Stimulated activated naive CD8-positive, alpha-beta T cell treated with anti-CD3 and anti-CD28 coated beads, Interleukin-15, Interleukin-2, amounts not matched to agents 100 ng/mL and 50 ng/mL, for 24 hours (primary cell): Measurements from ENCODE around the gene RDM1.
"Not testable (repeated sequence)": the region's sequence is repeated elsewhere in the genome, so short reads cannot be mapped to it uniquely, and the experiment has no call there.

Source experiments
- H3K27ac Mint-ChIP-seq: one replicate; pipeline ENCODE4 v1.8.0; 2021; ENCODE audit warnings: mild to moderate bottlenecking, mixed read lengths
- H3K27me3 Mint-ChIP-seq: one replicate; pipeline ENCODE4 v1.8.0; 2021; ENCODE audit warnings: mixed read lengths
- H3K36me3 Mint-ChIP-seq: one replicate; pipeline ENCODE4 v1.8.0; 2021; ENCODE audit warnings: low read depth, mixed read lengths
- H3K4me1 Mint-ChIP-seq: one replicate; pipeline ENCODE4 v1.8.0; 2021; ENCODE audit warnings: low read depth, mixed read lengths
- H3K4me3 Mint-ChIP-seq: one replicate; pipeline ENCODE4 v1.8.0; 2021; ENCODE audit warnings: mild to moderate bottlenecking, mixed read lengths
- H3K9me3 Mint-ChIP-seq: one replicate; pipeline ENCODE4 v1.8.0; 2021; ENCODE audit warnings: mixed read lengths

RDM1 gene

GRCh38 chr17:35898283-35899070, 32.1 kb downstream of the RDM1 start:
- Mint-ChIP-seq H3K4me1 (peaks cover 86% of the 10 kb centered on the region), H3K27ac (peak overlapping the region; percentile 93), H3K27me3 (no peaks in the 10 kb centered on the region), H3K4me3 (peak overlapping the region; percentile 68), H3K36me3 (no peaks in the 10 kb centered on the region), H3K9me3 (no peaks in the 10 kb centered on the region)

DNA sequence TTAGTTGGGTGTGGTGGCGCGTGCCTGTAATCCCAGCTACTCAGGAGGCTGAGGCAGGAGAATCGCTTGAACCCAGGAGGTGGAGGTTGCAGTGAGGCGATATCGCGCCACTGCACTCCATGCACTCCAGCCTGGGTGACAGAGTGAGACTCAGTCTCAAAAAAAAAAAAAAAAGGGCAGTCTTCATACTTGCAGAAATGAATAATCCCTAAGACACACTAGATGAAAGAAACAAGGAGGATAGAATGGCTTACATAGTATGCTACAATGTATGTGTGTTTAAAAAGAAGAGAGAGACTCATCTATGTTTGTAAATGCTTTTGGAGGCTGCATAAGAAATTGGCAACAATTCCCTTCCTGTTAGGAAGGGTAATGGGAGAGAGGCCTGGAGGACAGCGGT, 32.8 kb downstream of the RDM1 start:
- H3K4me1 Mint-ChIP-seq, result peaks cover 87% of the 10 kb centered on the region
- peak overlapping the region; percentile 93 for H3K27ac Mint-ChIP-seq
- not testable (repeated sequence) for H3K9me3 Mint-ChIP-seq, H3K36me3 Mint-ChIP-seq, H3K27me3 Mint-ChIP-seq
- H3K4me3 Mint-ChIP-seq, result peak overlapping the region; percentile 68

DNA sequence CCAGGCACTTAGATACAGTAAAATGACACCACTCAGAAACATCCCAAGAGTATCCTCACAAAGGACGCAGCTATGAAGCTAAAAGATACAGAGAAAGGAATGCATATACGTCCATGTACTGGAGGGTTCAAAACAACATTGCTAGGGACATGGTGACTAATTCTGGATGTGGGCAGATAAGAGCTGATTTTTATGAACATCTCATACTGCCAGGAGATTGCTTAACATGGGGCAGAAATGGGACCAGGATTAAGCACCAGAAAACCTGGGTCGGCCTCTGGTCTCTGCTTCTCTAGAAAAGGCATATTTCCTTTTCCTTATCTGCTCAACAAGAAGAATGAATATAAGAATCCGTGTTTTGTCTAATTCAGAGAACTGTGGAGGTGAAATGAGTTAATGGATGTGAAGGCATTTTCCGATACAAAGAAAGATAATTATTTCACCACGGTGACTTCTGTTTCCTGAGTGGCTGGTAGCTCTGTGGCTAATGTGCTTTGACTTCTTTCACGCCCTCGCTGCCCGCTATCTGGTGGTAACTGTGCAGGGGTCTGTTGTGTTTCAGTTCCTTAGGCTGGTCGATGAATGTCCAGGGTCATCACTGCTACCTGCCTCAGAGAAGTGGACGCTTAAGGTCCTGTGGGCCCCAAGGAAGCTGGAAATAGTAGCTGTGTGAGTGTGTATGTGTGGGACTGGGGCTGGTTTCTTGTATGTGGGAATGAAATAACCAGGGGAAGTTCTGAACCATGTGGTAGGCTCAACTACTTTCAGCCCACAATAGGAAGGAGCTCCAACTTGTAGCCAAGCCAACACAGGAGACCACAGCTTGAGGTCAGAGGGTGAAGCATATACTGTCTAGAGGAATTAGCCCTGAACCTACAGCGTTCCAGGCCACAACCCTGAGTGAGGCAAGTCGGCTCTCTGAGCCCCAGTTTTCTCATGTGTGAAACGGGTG, 34.7 kb downstream of the RDM1 start:
- H3K4me3 Mint-ChIP-seq, result peak overlapping the region; percentile 72
- peaks cover 94% of the 10 kb centered on the region for H3K4me1 Mint-ChIP-seq
- no peaks in the 10 kb centered on the region for H3K36me3 Mint-ChIP-seq
- peak overlapping the region; percentile 98 for H3K27ac Mint-ChIP-seq
- H3K27me3 Mint-ChIP-seq, result no peaks in the 10 kb centered on the region
- H3K9me3 Mint-ChIP-seq, result no peaks in the 10 kb centered on the region

- Mint-ChIP-seq H3K4me3 (no peak overlapping the region), H3K9me3 (no peaks in the 10 kb centered on the region), H3K36me3 (no peaks in the 10 kb centered on the region), H3K27ac (no peak overlapping the region), H3K27me3 (no peaks in the 10 kb centered on the region), H3K4me1 (peaks cover 94% of the 10 kb centered on the region)
Measured at GRCh38 chr17:35894206-35894605, 36.4 kb downstream of the RDM1 start.

GRCh38 chr17:35893751-35894150, 36.8 kb downstream of the RDM1 start:
- H3K4me3 Mint-ChIP-seq, result no peak overlapping the region
- no peaks in the 10 kb centered on the region for H3K36me3 Mint-ChIP-seq
- no peak overlapping the region for H3K27ac Mint-ChIP-seq
- H3K27me3 Mint-ChIP-seq, result no peaks in the 10 kb centered on the region
- H3K4me1 Mint-ChIP-seq, result peaks cover 94% of the 10 kb centered on the region
- H3K9me3 Mint-ChIP-seq, result no peaks in the 10 kb centered on the region

- H3K27ac Mint-ChIP-seq, result peak overlapping the region; percentile 64
- peak overlapping the region; percentile 52 for H3K4me3 Mint-ChIP-seq
- H3K4me1 Mint-ChIP-seq, result peaks cover 87% of the 10 kb centered on the region
- H3K9me3 Mint-ChIP-seq, result no peaks in the 10 kb centered on the region
- H3K36me3 Mint-ChIP-seq, result no peaks in the 10 kb centered on the region
- H3K27me3 Mint-ChIP-seq, result no peaks in the 10 kb centered on the region
Measured at GRCh38 chr17:35892091-35893035, 38.2 kb downstream of the RDM1 start.

DNA sequence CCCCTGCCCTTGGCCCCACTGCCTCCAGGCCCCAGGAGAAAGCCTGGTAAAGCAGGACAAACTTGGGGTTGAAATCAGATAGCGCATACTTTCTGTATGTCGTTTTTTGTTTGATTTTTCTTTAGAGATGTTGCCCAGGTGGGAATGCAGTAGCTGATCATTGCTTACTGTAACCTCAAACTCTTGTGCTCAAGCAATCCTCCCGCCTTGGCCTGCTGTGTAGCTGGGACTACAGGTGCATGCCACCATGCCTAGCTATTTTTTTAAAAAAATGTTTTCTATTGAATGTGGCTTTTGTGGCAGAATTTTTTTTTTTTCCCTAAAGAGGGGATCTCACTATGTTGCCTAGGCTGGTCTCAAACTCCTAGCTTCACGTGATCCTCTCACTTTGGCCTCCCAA, 39.3 kb downstream of the RDM1 start:
- H3K36me3 Mint-ChIP-seq, result no peaks in the 10 kb centered on the region
- H3K27ac Mint-ChIP-seq, result peak overlapping the region; percentile 81
- no peaks in the 10 kb centered on the region for H3K27me3 Mint-ChIP-seq
- peaks cover 80% of the 10 kb centered on the region for H3K4me1 Mint-ChIP-seq
- H3K4me3 Mint-ChIP-seq, result no peak overlapping the region
- no peaks in the 10 kb centered on the region for H3K9me3 Mint-ChIP-seq

- peak overlapping the region; percentile 81 for H3K27ac Mint-ChIP-seq
- no peaks in the 10 kb centered on the region for H3K9me3 Mint-ChIP-seq
- H3K4me3 Mint-ChIP-seq, result peak overlapping the region; percentile 28
- no peaks in the 10 kb centered on the region for H3K36me3 Mint-ChIP-seq
- H3K4me1 Mint-ChIP-seq, result peaks cover 75% of the 10 kb centered on the region
- no peaks in the 10 kb centered on the region for H3K27me3 Mint-ChIP-seq
Measured at GRCh38 chr17:35890774-35891155, 39.8 kb downstream of the RDM1 start.

- peak overlapping the region; percentile 81 for H3K27ac Mint-ChIP-seq
Measured at GRCh38 chr17:35889818-35890773, 40.5 kb downstream of the RDM1 start.

DNA sequence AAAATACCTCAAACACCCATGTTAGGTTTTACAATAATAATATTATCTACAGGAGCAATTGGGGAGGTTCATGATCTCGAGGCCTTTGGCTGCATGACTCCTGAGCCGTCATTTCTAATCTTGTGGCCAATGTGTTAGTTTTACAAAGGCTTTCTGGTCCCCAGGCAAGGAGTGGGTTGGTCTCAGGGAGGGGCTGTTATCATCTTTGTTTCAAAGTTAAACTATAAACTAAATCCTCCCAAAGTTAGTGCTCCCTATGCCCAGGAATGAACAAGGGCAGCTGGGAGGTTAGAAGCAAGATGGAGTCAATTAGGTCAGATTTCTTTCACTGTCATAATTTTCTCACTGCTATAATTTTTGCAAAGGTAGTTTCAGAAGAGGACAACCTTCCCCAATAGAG, 41.3 kb downstream of the RDM1 start:
- H3K4me1 Mint-ChIP-seq, result peaks cover 62% of the 10 kb centered on the region
- H3K36me3 Mint-ChIP-seq, result no peaks in the 10 kb centered on the region
- peak overlapping the region; percentile 76 for H3K27ac Mint-ChIP-seq
- H3K9me3 Mint-ChIP-seq, result no peaks in the 10 kb centered on the region
- H3K27me3 Mint-ChIP-seq, result no peaks in the 10 kb centered on the region
- no peak overlapping the region for H3K4me3 Mint-ChIP-seq

More at GRCh38 chr17:35889818-35890773, 40.5 kb downstream of the RDM1 start:
- peaks cover 69% of the 10 kb centered on the region for H3K4me1 Mint-ChIP-seq
- no peaks in the 10 kb centered on the region for H3K27me3 Mint-ChIP-seq
- peak overlapping the region; percentile 36 for H3K4me3 Mint-ChIP-seq
- no peaks in the 10 kb centered on the region for H3K9me3 Mint-ChIP-seq
- H3K36me3 Mint-ChIP-seq, result no peaks in the 10 kb centered on the region

DNA sequence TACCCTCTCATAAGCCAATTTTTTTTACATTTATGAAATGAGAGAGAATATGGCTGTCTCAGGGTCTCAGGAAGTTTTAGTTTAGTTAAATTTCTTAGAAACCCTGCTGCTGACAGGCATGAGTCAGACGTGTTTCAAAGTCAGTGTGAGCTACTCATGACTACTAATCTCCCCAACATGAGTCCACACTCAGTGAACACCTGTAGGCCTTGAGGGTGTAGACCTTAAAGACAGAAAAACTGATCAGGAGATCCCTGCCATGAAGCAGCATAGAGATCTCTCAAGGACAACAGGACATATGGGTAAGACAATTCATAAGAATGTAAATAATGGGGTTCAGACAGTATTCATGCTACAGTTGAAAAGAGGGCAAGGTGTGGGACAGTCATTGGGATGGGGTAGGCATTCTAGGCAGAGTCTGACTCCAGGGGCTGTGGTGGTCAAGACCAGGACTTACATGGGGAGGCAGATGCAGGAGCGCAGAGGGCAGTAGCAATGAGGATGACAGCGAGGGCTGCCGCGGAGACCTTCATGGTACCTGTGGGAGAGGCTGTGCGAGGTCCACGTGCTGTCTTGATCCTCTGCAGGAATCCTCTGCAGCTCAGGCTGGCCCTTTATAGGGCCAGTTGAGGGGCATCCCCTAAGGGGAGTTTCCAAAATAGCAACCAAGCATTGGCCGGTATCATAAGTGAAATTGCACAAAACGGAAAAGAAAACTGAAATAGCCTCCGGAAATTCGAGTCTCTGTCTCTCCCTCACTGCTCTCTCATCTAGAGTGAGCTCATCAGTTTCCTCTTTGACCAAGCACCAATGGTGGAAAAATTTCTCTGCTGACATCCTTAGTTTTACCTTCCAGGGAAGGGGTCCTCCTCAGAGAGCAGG, 50.6 kb downstream of the RDM1 start, which contains the start of gene CCL5:
TSS of gene CCL5 (minus strand) at position 588 of the 882 bp plus-strand sequence.
- H3K4me3 Mint-ChIP-seq, result peak within 1 kb of the TSS; percentile 84
- H3K4me1 Mint-ChIP-seq, result peaks cover 67% of the 10 kb centered on the region

DNA sequence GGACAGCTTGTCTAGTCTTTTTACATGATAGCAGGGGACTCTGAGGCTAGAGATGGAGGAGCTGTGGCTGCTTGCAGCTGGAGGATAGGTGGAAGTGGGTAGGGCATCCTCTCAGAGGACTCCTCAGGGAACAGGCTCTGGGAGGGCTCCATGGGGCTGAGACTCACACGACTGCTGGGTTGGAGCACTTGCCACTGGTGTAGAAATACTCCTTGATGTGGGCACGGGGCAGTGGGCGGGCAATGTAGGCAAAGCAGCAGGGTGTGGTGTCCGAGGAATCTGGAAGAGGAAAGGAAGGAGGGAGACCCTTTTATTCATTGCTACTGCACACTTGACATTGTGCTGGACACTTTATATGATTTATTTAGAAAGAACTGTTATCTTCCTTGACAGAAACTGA, 52.2 kb downstream of the RDM1 start:
- H3K27me3 Mint-ChIP-seq, result no peaks in the 10 kb centered on the region
- H3K27ac Mint-ChIP-seq, result peak overlapping the region; percentile 85
- peak overlapping the region; percentile 84 for H3K4me3 Mint-ChIP-seq
- no peaks in the 10 kb centered on the region for H3K9me3 Mint-ChIP-seq
- peaks cover 5% of the 10 kb centered on the region for H3K36me3 Mint-ChIP-seq
- peaks cover 66% of the 10 kb centered on the region for H3K4me1 Mint-ChIP-seq

More for the DNA sequence above, 50.6 kb downstream of the RDM1 start, which contains the start of gene CCL5:
- Mint-ChIP-seq H3K9me3 (no peaks in the 10 kb centered on the region), H3K36me3 (peaks cover 5% of the 10 kb centered on the region), H3K27ac (peak within 1 kb of the TSS; percentile 99), H3K27me3 (no peaks in the 10 kb centered on the region)
